Tibial nerve (tissue), 4 donors: Measurements from ENCODE around the gene SLC43A3.

ENCODE experiments used
- EP300 ChIP-seq, 2 donors: sonication (generic); formaldehyde crosslinking; IDR thresholded peaks; one replicate each; pipeline ENCODE4 v1.6.1; 2017; ENCODE audit warnings: antibody characterized with exemption in 2 of 2, mild to moderate bottlenecking in 1 of 2
- POLR2A ChIP-seq, 2 donors: fragments of 450-650 bp; IDR thresholded peaks; one replicate each; pipeline ENCODE4 v1.6.1; 2017; ENCODE audit warnings: antibody characterized with exemption in 2 of 2, mild to moderate bottlenecking in 2 of 2, moderate library complexity in 2 of 2
- TF ChIP-seq, protein P1 (sequence below), 5 experiments: fragments of 200-600 bp in 3 of 5; fragments of 450-650 bp in 2 of 5; sonication (generic) in 3 of 5; IDR thresholded peaks; one replicate each; pipeline ENCODE4 v1.5.1; 2016 to 2019; ENCODE audit warnings: antibody characterized with exemption in 5 of 5, mild to moderate bottlenecking in 3 of 5, moderate library complexity in 2 of 5

DNA sequence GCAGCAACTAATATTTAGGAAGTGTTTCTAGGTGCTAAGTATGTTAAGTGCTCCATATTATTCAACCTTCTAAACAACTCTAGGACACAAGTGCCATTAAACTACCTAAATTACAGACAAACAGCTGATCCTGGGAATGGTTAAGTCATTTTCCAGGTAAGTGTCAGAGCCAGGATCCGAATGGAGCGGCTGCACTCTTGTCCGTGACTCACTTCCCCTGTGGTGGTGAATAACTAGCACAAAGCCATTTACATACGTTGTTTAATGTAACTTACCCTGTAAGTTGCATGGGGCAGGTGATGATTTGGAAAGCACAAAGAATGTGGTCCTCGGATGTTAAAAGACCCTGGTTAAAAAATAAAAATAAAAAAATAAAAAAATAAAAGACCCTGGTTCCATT, 27.7 kb downstream of the SLC43A3 start:
- TF ChIP-seq, protein P1, sequence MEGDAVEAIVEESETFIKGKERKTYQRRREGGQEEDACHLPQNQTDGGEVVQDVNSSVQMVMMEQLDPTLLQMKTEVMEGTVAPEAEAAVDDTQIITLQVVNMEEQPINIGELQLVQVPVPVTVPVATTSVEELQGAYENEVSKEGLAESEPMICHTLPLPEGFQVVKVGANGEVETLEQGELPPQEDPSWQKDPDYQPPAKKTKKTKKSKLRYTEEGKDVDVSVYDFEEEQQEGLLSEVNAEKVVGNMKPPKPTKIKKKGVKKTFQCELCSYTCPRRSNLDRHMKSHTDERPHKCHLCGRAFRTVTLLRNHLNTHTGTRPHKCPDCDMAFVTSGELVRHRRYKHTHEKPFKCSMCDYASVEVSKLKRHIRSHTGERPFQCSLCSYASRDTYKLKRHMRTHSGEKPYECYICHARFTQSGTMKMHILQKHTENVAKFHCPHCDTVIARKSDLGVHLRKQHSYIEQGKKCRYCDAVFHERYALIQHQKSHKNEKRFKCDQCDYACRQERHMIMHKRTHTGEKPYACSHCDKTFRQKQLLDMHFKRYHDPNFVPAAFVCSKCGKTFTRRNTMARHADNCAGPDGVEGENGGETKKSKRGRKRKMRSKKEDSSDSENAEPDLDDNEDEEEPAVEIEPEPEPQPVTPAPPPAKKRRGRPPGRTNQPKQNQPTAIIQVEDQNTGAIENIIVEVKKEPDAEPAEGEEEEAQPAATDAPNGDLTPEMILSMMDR (IDR thresholded peaks at IDR 0.05) = no peak
- TF ChIP-seq POLR2A (IDR thresholded peaks at IDR 0.05) (no peak), EP300 (IDR thresholded peaks at IDR 0.05) (no peak)
